Measurements from ENCODE around the gene ST6GALNAC2.
"Not testable (repeated sequence)": the region's sequence is repeated elsewhere in the genome, so short reads cannot be mapped to it uniquely, and the experiment has no call there.

DNA sequence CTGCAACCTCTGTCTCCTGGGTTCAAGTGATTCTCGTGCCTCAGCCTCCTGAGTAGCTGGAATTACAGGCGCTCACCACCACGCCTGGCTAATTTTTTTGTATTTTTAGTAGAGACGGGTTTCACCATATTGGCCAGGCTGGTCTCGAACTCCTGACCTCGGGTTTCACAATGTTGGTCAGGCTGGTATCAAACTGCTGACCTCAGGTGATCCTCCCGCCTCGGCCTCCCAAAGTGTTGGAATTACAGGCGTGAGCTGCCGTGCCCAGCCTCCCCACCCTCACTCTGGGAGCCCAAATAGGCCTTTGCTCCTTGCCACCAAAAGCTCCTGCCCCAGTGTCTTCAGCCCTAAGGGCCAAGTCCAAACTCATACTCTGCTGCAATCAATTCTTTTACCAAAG, 64.0 kb downstream of the ST6GALNAC2 start:
- TF ChIP-seq EZH2 (IDR thresholded peaks at IDR 0.05; ENCODE audit: insufficient read depth, poor library complexity, severe bottlenecking); EZH2phosphoT487 (IDR thresholded peaks at IDR 0.05; ENCODE audit: insufficient read depth, low read depth): not testable (repeated sequence)
